Stimulated activated CD4-positive, alpha-beta T cell treated with anti-CD3 and anti-CD28 coated beads, Interleukin-12 subunit alpha, Interleukin-12 subunit beta, amount 100 ng/mL, for 4 hours (primary cell): ENCODE data around the gene RABEP2.
"Not testable (repeated sequence)": the region's sequence is repeated elsewhere in the genome, so short reads cannot be mapped to it uniquely, and the experiment has no call there.

Experiments
- DNase-seq: peaks from one replicate; pipeline ENCODE4 v3.0.0-alpha.2; 2020

RABEP2 gene

GRCh38 chr16:28932339-28933141 is 7.5 kb upstream of the RABEP2 start:
- DNase-seq: no peak

GRCh38 chr16:28931801-28932225 is 6.8 kb upstream of the RABEP2 start, which contains the start of gene CD19:
Gene CD19 (plus strand): TSS chr16:28931971. CDS start chr16:28932001, 30 bp downstream.
- DNase-seq: no peak

- DNase-seq: no peak
These were observed 5.6 kb upstream of the RABEP2 start for GRCh38 chr16:28930652-28931051.

GRCh38 chr16:28930203-28930602 is 5.2 kb upstream of the RABEP2 start:
- DNase-seq: no peak

GRCh38 chr16:28927815-28928214 is 2.8 kb upstream of the RABEP2 start:
- no peak for DNase-seq

GRCh38 chr16:28926284-28926683 is 1.2 kb upstream of the RABEP2 start:
- not testable (repeated sequence) for DNase-seq

- peak; percentile 72 for DNase-seq
These were observed 569 bp upstream of the RABEP2 start for GRCh38 chr16:28925386-28926228.

- no peak for DNase-seq
These were observed 658 bp downstream of the RABEP2 start for GRCh38 chr16:28924399-28924761.

- DNase-seq: no peak
These were observed 1.2 kb downstream of the RABEP2 start for GRCh38 chr16:28923652-28924398.

- DNase-seq: no peak
These were observed 1.8 kb downstream of the RABEP2 start for GRCh38 chr16:28923231-28923587.

GRCh38 chr16:28918698-28919097 is 6.3 kb downstream of the RABEP2 start:
- DNase-seq: no peak

- no peak for DNase-seq
These were observed 7.9 kb downstream of the RABEP2 start for GRCh38 chr16:28917095-28917494.

- DNase-seq: no peak
These were observed 9.9 kb downstream of the RABEP2 start for GRCh38 chr16:28915181-28915580.

GRCh38 chr16:28913946-28914724 is 10.9 kb downstream of the RABEP2 start:
- no peak for DNase-seq

- DNase-seq: no peak
These were observed 12.5 kb downstream of the RABEP2 start for GRCh38 chr16:28912558-28912957.

- no peak for DNase-seq
These were observed 14.7 kb downstream of the RABEP2 start for GRCh38 chr16:28910086-28911031.

- no peak for DNase-seq
These were observed 19.2 kb downstream of the RABEP2 start for GRCh38 chr16:28905800-28906372.

GRCh38 chr16:28905229-28905754 is 19.7 kb downstream of the RABEP2 start:
- no peak for DNase-seq

GRCh38 chr16:28904828-28905227 is 20.2 kb downstream of the RABEP2 start:
- DNase-seq: no peak

GRCh38 chr16:28904363-28904762 is 20.7 kb downstream of the RABEP2 start:
- DNase-seq: no peak
